Measurements from ENCODE around the gene TMEM151B.
"Not testable (repeated sequence)": the region's sequence is repeated elsewhere in the genome, so short reads cannot be mapped to it uniquely, and the experiment has no call there.

TMEM151B gene

DNA sequence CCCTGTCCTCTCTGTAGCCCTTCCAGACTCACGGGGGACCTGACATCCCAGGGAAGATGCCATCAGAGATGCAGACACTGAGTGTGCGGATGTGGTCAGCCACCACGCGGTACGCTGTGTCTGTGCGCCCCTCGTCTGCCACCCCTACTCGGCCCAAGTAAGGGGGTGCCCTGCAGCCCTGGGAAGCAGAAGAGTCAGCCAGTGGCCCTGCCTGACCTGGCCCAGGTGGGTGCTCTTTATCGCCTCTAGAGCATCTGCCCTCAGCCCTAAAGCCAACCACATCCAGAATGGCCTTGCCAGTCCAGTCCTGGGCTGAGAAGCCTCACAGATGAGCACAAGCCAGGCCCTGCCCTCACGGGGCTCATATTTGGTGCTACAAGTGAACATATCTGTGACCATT, 37.0 kb downstream of the TMEM151B start:
- DNase-seq, result no peak

- no peak for DNase-seq
These were observed 38.8 kb downstream of the TMEM151B start for GRCh38 chr6:44309092-44309491.

DNA sequence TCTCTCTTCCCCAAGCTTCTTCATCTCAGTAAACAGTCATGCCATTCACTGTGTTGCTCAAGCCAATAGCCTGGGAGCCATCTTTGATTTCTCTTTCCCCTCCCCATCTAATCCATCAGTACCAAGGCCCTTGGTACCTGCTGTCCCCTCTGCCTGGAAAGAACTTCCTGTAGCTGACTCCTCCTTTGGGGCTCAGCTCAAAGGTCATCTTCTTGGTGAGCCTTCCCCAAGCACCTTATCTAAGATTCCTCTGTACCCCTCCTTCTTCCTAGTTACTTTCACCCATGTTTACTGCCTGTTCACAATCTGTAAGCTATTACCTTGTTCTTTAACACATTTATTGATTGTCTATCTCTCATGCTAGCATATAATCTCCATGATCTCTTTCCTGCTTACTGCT, 39.4 kb downstream of the TMEM151B start:
- DNase-seq, result no peak

DNA sequence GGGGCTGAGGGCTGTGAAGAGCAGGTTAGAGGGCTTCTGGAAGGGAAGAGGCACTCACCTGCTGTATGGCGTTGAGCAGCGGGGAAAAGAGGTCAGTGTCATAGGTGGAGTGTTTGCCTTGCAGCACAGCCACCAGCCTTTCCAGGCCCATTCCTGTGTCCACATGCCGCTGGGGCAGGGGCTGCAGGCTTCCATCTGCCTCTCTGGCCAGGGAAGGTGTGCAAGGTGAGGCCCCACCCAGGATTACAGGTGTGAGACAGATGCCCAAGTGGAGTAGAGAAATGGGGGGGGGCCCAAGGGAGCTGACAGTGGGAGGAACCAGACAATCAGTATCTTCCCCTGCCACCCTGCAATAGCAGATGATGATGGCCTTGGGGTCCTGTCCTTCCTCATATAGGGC, 40.0 kb downstream of the TMEM151B start:
- DNase-seq, result no peak

GRCh38 chr6:44311304-44311703, 41.1 kb downstream of the TMEM151B start:
- DNase-seq, result no peak

DNA sequence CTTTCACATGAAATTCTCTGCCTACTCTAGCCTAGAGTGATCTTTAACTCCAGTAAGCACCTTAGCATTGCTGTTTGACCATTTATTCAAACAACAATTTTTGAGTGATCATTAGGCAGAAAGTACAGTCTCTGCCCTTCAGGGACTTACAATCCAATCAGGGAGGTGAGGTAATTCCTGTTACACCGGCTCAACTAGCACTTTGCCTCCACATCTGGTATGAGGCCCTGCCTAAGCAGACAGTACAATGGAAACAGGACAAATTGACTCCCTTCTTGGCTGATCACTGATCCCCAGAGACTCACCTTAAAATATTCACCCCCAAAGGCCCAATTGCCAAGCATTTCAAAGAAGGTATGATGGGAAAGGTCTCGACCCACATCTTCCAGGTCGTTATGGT, 41.5 kb downstream of the TMEM151B start:
- DNase-seq, result no peak

DNA sequence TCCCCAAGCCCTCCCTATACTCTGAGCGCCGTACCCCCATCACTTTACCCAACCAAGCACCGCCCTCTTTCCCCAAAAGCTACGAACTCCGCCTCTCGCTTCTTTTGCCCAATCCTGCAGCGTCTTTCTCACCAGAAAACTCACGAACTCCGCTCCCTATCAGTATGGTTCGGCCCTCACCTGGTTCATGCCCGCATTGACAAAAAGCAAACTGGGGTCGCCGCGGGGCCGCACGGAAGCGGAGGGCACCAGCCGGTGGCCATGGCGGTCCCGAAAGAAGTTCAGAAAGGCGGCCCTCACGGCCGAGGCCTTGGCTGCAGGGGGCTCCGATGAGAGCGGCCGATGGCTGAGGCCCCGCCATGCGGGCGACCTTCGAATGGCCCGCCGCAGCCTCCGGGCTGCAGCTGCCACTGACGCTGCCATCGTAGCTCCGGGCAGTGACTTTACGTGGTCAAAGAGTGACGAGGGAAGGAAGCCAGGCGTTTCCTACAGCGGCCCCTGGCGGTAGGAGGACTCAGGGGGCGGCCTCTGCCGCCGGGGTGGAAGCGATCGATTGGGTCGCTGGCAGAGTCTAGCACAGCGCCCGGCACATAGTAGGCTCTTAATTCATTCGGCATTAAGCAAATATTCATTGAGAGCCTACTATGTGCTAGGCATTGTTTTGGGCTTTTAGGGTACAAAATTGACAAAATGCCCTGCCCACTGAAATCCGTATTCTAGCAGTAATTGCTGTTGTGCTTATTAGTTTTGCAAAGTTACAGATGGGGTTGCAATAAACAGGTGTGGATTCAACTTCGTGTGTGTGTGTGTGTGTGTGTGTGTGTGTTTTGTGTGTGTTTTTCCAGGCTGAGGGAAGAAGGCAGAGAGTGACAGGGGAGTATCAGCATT, 42.9 kb downstream of the TMEM151B start, which contains the start of gene AARS2:
TSS of gene AARS2 (minus strand) at position 447 of the 888 bp plus-strand sequence. CDS start at position 423, 24 bp downstream.
- DNase-seq, result peak; percentile 72 to 89 (median 82)

- not testable (repeated sequence) for DNase-seq
These were observed 44.4 kb downstream of the TMEM151B start for GRCh38 chr6:44314657-44315056.

DNA sequence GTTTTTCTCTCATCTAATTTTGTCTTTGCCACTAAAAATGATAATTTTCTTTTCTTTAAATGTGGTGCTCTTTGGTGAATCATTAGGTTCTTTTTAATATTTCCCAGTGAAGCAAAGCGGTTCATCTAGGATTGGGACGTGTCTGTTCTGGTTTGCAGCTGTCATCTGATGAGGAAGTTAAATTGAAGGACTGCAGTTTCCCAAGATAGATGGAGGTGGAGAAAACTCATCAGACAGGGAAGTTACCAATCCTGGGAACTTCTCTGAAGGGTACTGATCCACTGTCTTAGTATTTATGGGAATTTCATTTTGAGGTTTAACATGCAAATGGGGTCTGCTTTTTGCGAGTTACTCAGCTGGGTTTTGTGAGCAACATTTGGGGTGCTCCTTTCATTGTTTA, 45.3 kb downstream of the TMEM151B start:
- DNase-seq, result no peak

DNA sequence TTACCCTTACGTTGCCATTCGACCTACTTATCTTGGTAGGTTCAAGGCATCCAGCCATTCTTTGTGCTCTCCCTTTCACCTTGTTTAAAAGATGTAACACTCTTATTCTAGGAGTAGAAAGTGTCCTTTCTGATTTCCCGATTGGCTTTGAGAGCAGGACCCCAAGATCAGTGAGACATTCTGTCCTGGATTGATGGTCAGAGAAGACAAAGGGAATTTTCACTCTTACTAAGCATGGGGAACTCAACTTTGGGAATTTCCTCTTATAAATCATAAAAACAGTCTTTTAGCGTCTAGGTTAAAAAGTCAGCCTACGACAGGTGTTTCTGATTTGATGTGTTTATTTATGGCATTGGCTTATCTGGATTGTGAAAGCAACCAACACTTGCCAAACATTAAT, 45.7 kb downstream of the TMEM151B start:
- no peak for DNase-seq

DNA sequence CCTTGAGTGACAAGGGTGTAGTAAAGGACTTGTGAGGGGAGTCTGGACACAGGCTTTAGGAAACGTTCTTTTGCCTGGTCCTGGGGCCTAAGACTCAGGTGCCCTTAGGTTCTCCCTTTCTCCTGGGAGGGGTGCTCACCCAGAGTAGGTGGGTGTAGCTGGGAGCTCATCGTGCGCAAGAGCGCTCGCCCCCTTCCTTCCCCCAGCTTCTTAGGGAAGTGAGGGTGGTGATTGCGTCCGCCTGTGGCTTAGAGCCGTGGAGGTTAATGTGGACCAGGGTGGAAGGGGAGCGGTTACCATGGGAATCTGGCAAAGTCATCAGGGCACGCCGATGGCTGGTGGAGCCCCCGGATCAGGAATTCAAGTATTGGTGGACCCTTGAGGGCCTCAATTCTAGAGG, 46.2 kb downstream of the TMEM151B start:
- no peak for DNase-seq

DNA sequence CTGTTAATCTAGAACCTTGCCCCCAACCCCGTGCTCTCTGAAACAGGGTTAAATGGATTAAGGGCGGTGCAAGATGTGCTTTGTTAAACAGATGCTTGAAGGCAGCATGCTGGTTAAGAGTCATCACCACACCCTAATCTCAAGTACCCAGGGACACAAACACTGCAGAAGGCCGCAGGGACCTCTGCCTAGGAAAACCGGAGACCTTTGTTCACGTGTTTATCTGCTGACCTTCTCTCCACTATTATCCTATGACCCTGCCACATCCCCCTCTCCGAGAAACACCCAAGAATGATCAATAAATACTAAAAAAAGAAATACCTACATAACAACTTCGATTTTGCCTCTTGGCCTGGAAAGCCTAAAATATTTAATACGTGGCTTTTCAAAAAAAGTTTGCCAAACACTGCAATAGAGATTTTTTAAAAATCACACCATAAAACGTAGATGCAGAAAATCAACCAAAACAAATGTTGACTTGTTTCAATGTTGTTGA, 46.9 kb downstream of the TMEM151B start:
- DNase-seq, result not testable (repeated sequence)

GRCh38 chr6:44321210-44321609, 51.0 kb downstream of the TMEM151B start:
- no peak for DNase-seq

DNA sequence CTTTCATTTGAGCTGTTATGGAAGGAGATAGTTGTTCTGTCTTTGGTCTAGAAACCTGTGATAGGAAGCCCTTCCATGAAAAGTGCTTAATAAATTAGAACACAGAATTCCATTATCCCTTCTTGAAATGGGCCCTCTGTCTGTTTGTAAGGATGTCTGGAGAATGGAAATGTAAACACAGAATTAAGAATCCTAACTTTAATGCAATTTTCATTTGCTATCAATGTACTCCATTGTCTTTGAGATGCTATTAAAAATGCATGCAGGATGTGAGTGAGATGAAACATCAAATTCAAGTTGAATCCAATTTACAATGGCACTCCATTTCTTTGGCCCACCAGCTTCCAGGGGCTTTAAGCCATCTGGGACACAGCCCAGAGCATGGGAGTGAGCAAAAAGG, 56.8 kb downstream of the TMEM151B start:
- no peak for DNase-seq

DNA sequence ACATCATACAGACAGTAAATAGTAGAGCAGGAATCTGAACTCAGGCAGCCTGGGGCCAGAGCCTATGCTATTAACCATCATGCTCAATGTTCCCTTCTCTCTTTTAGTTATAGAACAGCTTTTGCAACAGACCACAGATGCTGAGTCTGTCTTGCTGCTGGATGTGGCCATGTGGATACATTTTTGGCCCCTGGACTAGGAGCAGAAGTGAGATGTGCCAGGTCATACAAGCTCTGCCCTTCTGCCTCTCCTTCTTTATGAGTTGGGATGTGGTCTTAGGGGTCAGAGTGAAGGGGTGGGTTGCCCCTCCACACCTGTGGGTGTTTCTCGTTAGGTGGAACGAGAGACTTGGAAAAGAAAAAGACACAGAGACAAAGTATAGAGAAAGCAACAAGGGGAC, 57.5 kb downstream of the TMEM151B start:
- DNase-seq, result no peak

- not testable (repeated sequence) for DNase-seq
These were observed 58.0 kb downstream of the TMEM151B start for GRCh38 chr6:44328203-44328602.

DNA sequence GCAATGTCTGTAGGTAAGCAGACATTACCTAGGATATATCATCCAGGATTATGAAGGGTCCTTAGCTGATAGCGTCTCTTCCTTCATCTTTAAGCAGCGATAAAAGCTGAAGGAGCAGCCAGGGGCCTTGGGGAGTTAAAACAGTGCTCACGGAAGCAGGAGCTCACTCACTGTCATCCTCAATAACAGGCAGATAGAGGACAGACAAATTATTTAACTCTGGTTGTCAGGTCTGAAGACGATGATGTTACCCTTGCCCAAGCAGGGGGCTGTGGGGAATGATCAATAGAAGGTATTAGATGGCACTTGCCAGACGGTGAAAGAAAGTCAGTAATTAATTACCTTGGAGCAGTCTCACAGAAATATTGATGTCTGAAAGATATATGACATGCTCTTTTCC, 59.6 kb downstream of the TMEM151B start:
- DNase-seq, result no peak

GRCh38 chr6:44332585-44332984, 62.3 kb downstream of the TMEM151B start:
- no peak for DNase-seq

DNA sequence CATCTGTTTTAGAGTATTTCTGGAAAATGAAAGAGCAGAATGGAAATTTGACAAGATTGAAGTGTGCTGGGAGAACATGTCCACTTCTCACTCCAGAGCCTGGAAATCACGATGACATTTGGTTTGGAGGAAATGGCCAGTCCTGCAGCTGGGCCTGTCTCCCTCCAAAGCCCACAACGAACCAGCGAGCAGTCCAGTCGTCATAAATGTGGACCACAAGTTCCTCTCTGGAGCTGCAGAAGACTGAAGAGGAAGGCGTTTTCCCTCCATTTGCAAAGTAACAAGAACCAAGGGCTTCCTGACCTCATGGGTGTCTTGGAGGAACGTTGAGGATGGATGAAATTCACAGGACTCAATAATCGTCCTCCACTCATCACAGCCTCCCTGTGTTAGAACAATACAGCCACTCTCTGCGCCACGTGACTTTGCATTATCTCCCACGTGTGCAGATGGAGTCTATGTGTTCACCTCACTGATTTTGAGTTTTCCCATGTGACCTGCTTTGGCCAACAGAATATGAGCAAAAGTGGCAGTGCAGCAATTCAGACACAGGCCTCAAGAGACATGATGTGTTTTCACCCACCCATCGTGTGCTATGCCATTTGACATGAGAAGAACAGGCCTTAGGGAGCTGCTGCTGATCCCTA, 63.1 kb downstream of the TMEM151B start:
- no peak for DNase-seq

DNA sequence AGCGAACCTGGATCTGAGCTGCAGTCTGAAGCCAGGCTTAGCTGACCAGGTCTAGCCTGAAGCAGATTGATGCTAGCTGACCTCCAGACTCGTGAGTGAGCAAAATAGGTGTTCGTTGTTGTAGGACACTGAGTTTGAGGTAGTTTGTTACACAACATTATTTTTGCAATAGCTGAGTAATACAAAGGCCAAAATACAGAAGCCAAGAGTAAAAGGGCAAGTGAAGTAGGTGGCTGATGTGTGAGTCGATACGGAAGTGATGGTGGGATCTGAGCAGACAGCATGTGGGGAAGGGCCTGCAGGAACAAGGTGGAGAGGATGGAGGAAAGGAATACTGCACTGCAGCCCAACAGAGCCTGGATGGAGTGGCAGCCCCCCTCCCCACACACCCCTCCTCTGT, 63.7 kb downstream of the TMEM151B start:
- no peak for DNase-seq

GRCh38 chr6:44335631-44336030, 65.4 kb downstream of the TMEM151B start:
- DNase-seq, result no peak

GRCh38 chr6:44338228-44339122, 68.2 kb downstream of the TMEM151B start:
- DNase-seq, result peak; percentile 17 to 61 (median 42)

DNA sequence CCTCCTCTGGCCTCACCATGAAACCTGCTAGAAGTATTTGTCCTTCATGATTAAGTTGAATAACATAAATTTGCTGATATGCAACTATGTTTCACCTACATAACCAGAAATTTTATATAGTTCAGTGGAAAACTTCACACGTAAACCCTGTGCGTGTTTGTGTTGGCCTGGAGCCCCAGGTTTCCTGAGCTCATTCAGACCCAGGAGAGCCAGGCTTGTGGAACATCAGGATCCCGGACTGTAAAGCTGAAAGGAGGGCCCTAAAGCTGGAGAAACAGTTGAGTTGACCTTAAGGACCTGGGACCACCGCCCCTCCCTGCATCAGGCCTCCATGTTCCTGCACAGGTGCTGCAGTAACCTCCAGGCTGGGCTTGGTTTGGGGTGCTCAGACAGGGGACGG, 69.1 kb downstream of the TMEM151B start:
- no peak for DNase-seq

All from T-helper 1 cell (primary cell).